A549 (cell line): ENCODE data around the gene ARHGAP25. TPM values are rescaled to one million over a fixed set of nuclear protein-coding genes. Genes with fewer than 3 reads are reported as not detected.

ENCODE experiments used
- ATAC-seq, 2 experiments: fragments of 200-7000 bp in 1 of 2; fragments of >200 bp in 1 of 2; cut with Nextera tagmentation in 1 of 2; cut with Tn5 transposase in 1 of 2; 3 replicates each; pipeline versions ENCODE4 v1.8.0 to v1.9.1; 2018 to 2020; ENCODE audit warnings: mild to moderate bottlenecking in 1 of 2, moderate library complexity in 1 of 2
- CTCF ChIA-PET: fragments of 300-600 bp; sonication (Branson Sonifier 250); formaldehyde crosslinking; extraction: SDS; loops from one replicate; lab custom pipeline; 2021; ENCODE audit warnings: antibody characterized with exemption, inconsistent platforms; lab: Yijun Ruan, JAX
- POLR2A ChIA-PET: fragments of 350-600 bp; formaldehyde crosslinking; extraction: SDS; loops from one replicate; lab custom pipeline; 2021; ENCODE audit warnings: antibody characterized with exemption, inconsistent platforms; lab: Yijun Ruan, JAX
- DNase-seq, 2 experiments: peaks; one replicate each; pipeline versions ENCODE4 v3.0.0 to v3.0.0-alpha.2; 2011 to 2016; ENCODE audit warnings: low read depth in 1 of 2, low spot score in 1 of 2
- FAIRE-seq: peaks from 2 replicates; lab custom pipeline; 2011; peaks lifted over from hg19 to GRCh38; lab: Jason Lieb, UNC
- H3K27ac ChIP-seq, 2 experiments: fragments of >200 bp; sonication (Bioruptor Twin); formaldehyde crosslinking; 3 replicates each; pipeline ENCODE4 v1.5.1; 2016 to 2017
- H3K4me1 ChIP-seq: fragments of >200 bp; sonication (Bioruptor Twin); formaldehyde crosslinking; 3 replicates; pipeline ENCODE4 v1.6.1; 2016
- H3K4me2 ChIP-seq: fragments of >200 bp; sonication (Bioruptor Twin); formaldehyde crosslinking; 3 replicates; pipeline ENCODE4 v1.6.1; 2016
- H3K4me3 ChIP-seq: fragments of >200 bp; sonication (Bioruptor Twin); formaldehyde crosslinking; 3 replicates; pipeline ENCODE4 v1.5.1; 2016
- H3K9me3 ChIP-seq: fragments of >200 bp; sonication (Bioruptor Twin); formaldehyde crosslinking; 3 replicates; pipeline ENCODE4 v1.6.1; 2016
- CBX2 ChIP-seq: fragments of 200-600 bp; sonication (generic); IDR thresholded peaks from 2 replicates; pipeline ENCODE4 v1.6.1; 2016; ENCODE audit warnings: low read depth, mild to moderate bottlenecking, borderline replicate concordance
- CBX8 ChIP-seq: fragments of 200-600 bp; sonication (generic); IDR thresholded peaks from 2 replicates; pipeline ENCODE4 v1.6.1; 2016
- CEBPB ChIP-seq, 2 experiments: fragments of >200 bp in 1 of 2; sonication (Bioruptor Twin) in 1 of 2; formaldehyde crosslinking in 1 of 2; IDR thresholded peaks; 2 replicates each; pipeline ENCODE4 v1.6.1; 2012 to 2016
- CHD2 ChIP-seq: fragments of 150-350 bp; IDR thresholded peaks from 2 replicates; pipeline ENCODE4 v1.6.1; 2014; ENCODE audit warnings: low read length; ENCODE audit not compliant: partially characterized antibody
- CHD4 ChIP-seq: fragments of 200-600 bp; sonication (generic); IDR thresholded peaks from 2 replicates; pipeline ENCODE4 v1.6.1; 2016; ENCODE audit warnings: antibody characterized with exemption, mild to moderate bottlenecking, borderline replicate concordance
- E2F6 ChIP-seq: IDR thresholded peaks from 2 replicates; pipeline ENCODE4 v1.6.1; 2012; ENCODE audit warnings: low read depth, borderline replicate concordance
- EHF ChIP-seq: fragments of 250-450 bp; sonication (Bioruptor Pico); IDR thresholded peaks from 2 replicates; pipeline ENCODE4 v1.5.0; 2020; ENCODE audit warnings: mild to moderate bottlenecking
- ESRRA ChIP-seq: fragments of 150-350 bp; IDR thresholded peaks from 2 replicates; pipeline ENCODE4 v1.6.1; 2014; ENCODE audit warnings: mild to moderate bottlenecking, low read length, borderline replicate concordance
- FOXS1 ChIP-seq: fragments of 250-450 bp; sonication (Bioruptor Pico); IDR thresholded peaks from 2 replicates; pipeline ENCODE4 v1.5.0; 2020; ENCODE audit warnings: mild to moderate bottlenecking, moderate library complexity
- HES2 ChIP-seq: fragments of >200 bp; sonication (Bioruptor Twin); formaldehyde crosslinking; IDR thresholded peaks from 2 replicates; pipeline ENCODE4 v1.6.1; 2016
- JUN ChIP-seq, 2 experiments: fragments of >200 bp; sonication (Bioruptor Twin); formaldehyde crosslinking; IDR thresholded peaks; 2 replicates in 1 of 2; 3 replicates in 1 of 2; pipeline ENCODE4 v1.6.1; 2016 to 2017
- MAX ChIP-seq: IDR thresholded peaks from 2 replicates; pipeline ENCODE4 v1.6.1; 2012
- MAZ ChIP-seq: fragments of 150-350 bp; IDR thresholded peaks from 2 replicates; pipeline ENCODE4 v1.6.1; 2014; ENCODE audit warnings: antibody characterized with exemption, low read depth, low read length, borderline replicate concordance
- PHF8 ChIP-seq: fragments of 200-600 bp; sonication (generic); IDR thresholded peaks from 2 replicates; pipeline ENCODE4 v1.6.1; 2016; ENCODE audit warnings: low read depth, mild to moderate bottlenecking, antibody characterized with exemption, moderate library complexity, borderline replicate concordance
- RAD21 ChIP-seq, 2 experiments: fragments of >200 bp in 1 of 2; sonication (Bioruptor Twin) in 1 of 2; formaldehyde crosslinking in 1 of 2; IDR thresholded peaks in 1 of 2; conservative IDR thresholded peaks in 1 of 2; 2 replicates in 1 of 2; 3 replicates in 1 of 2; pipeline ENCODE4 v1.6.1; 2012 to 2018; ENCODE audit warnings: inconsistent platforms in 1 of 2
- RNF2 ChIP-seq: fragments of 200-600 bp; sonication (generic); IDR thresholded peaks from 2 replicates; pipeline ENCODE4 v1.6.1; 2016; ENCODE audit warnings: low read depth, mild to moderate bottlenecking, antibody characterized with exemption, moderate library complexity, borderline replicate concordance
- TP53 ChIP-seq: fragments of 250-450 bp; sonication (Bioruptor Pico); IDR thresholded peaks from 2 replicates; pipeline ENCODE4 v1.5.0; 2021; ENCODE audit warnings: mild to moderate bottlenecking, moderate library complexity
- USF2 ChIP-seq: fragments of 450-650 bp; IDR thresholded peaks from 2 replicates; pipeline ENCODE4 v1.6.1; 2014; ENCODE audit warnings: antibody characterized with exemption
- ZC3H11A ChIP-seq: fragments of 450-650 bp; IDR thresholded peaks from 2 replicates; pipeline ENCODE4 v1.6.1; 2014; ENCODE audit warnings: antibody characterized with exemption, mild to moderate bottlenecking
- ZNF302 ChIP-seq: fragments of 250-450 bp; sonication (Bioruptor Pico); IDR thresholded peaks from 2 replicates; pipeline ENCODE4 v1.9.0; 2021; ENCODE audit warnings: inconsistent platforms, mild to moderate bottlenecking, moderate library complexity
- ZSCAN20 ChIP-seq: fragments of 250-450 bp; sonication (Bioruptor Pico); IDR thresholded peaks from 2 replicates; pipeline ENCODE4 v1.8.0; 2022; ENCODE audit warnings: mild to moderate bottlenecking, moderate library complexity
- WGBS: methylation state at CpG from one replicate; pipeline ENCODE4 v1.1.6; 2017; ENCODE audit errors: missing lambda C conversion rate; 5-methylcytosine and 5-hydroxymethylcytosine counted together
- polyA plus RNA-seq, 4 experiments: library from polyadenylated mRNA; depleted of rRNA in 3 of 4; stranded (reverse); fragments of >200 nt; fragmentation: RNase III in 1 of 4; extraction: RNeasy Plus Mini Kit Qiagen cat#74134 plus additional on column Dnase treatment in 1 of 4; gene quantifications; 2 replicates in 3 of 4; 3 replicates in 1 of 4; pipeline ENCODE4 v1.2.3, GENCODE V29; 2011 to 2017

ARHGAP25 gene
- polyA plus RNA-seq, 2 of the 4 experiments (the other 2 are of a cell fraction), result 0.50 to 2.4 TPM

GRCh38 chr2:68764806-68765311 lies 30.2 kb downstream of the ARHGAP25 start:
- Histone ChIP-seq H3K27ac (no peak overlapping the region), H3K4me3 (no peak overlapping the region)
- FAIRE-seq, result no peak
- DNase-seq, result no peak
- POLR2A ChIA-PET, result no interaction called here
- CTCF ChIA-PET, result interaction anchor here (0.7 to 4.6 kb wide), 7 partner anchors 9 to 191 kb away, joined by 3 to 47 read pairs (median 3); no protein-coding TSS in a partner anchor
- 78% methylated on average over 5 of the region's 5 CpGs for WGBS
- TF ChIP-seq CHD2 (no peak), MAZ (no peak), FOXS1 (CRISPR knock-in tag) (no peak), PHF8 (no peak), RAD21 (conservative IDR thresholded peaks at IDR 0.05 in 1 of 2, IDR thresholded peaks at IDR 0.05 in 1 of 2) (no peak), RNF2 (no peak), EHF (CRISPR knock-in tag) (no peak), ZSCAN20 (no peak), HES2 (no peak)
- TF ChIP-seq, all 56 proteins: peak for 0
- peak overlapping the region; percentile 27; the same call in 1 of the 3 replicates for H3K4me2 ChIP-seq
- no peaks in the 10 kb centered on the region for H3K4me1 ChIP-seq
- no peak for ATAC-seq
- no peaks in the 10 kb centered on the region for H3K9me3 ChIP-seq

- ATAC-seq (peak; percentile 53 to 71; a peak in 3 of 6 replicates), FAIRE-seq (no peak), DNase-seq (no peak)
- ChIA-PET POLR2A (no interaction called here), CTCF (interaction anchor here (0.7 kb wide), 1 partner anchor 14 kb away, joined by 4 read pairs; no protein-coding TSS in a partner anchor)
- Histone ChIP-seq H3K4me2 (no peak overlapping the region), H3K9me3 (no peaks in the 10 kb centered on the region), H3K4me3 (no peak overlapping the region), H3K4me1 (no peaks in the 10 kb centered on the region), H3K27ac (no peak overlapping the region)
- WGBS, result 38% methylated on average over 4 of the region's 4 CpGs
- TF ChIP-seq ZNF302 (CRISPR knock-in tag) (no peak), E2F6 (no peak), CBX8 (no peak), CHD4 (no peak), USF2 (no peak), CEBPB (IDR thresholded peaks at IDR 0.05) (no peak), MAX (no peak), ESRRA (no peak), ZC3H11A (no peak), TP53 (CRISPR knock-in tag) (no peak), HES2 (no peak), CBX2 (no peak), JUN (IDR thresholded peaks at IDR 0.05) (no peak)
Measured at GRCh38 chr2:68765739-68766375, 31.2 kb downstream of the ARHGAP25 start.
